Measurements from ENCODE around the gene DMRTC1B. TPM values are rescaled to one million over a fixed set of nuclear protein-coding genes. Genes with fewer than 3 reads are reported as not detected.
"Not testable (repeated sequence)": the region's sequence is repeated elsewhere in the genome, so short reads cannot be mapped to it uniquely, and the experiment has no call there.

The DMRTC1B gene
- total RNA-seq, 1 experiment from 2014 or later, result not detected

- H3K79me1 ChIP-seq (ENCODE audit: insufficient read depth, low read depth, low read length, poor library complexity, severe bottlenecking), result no peaks in the 10 kb centered on the region
- no peak overlapping the region for H3K4ac ChIP-seq (ENCODE audit: low read depth, low read length)
- Mint-ChIP-seq H3K36me3 (ENCODE audit: insufficient read depth in 1 of 3, low read depth in 3 of 3) (peaks cover 0 to 3% (median 0%) of the 10 kb centered on the region in 3 experiments; a peak in 3 of 7 replicates), H3K27me3 (ENCODE audit: low read depth) (peaks cover 2% of the 10 kb centered on the region), H3K4me1 (peaks cover 11 to 22% of the 10 kb centered on the region in 2 experiments), H3K9me3 (peaks cover 61 to 62% of the 10 kb centered on the region in 2 experiments), H3K27ac (no peak overlapping the region), H3K4me3 (no peak overlapping the region)
- H4K8ac ChIP-seq (replicated peaks; ENCODE audit: insufficient read length, low read depth, low read length), result no peak overlapping the region
- no peak overlapping the region for H4K5ac ChIP-seq (ENCODE audit: insufficient read length, low read depth, low read length)
- H3K9me3 ChIP-seq (ENCODE audit: control insufficient read depth, low read depth, low read length), result peaks cover 39% of the 10 kb centered on the region
- H2BK12ac ChIP-seq (ENCODE audit: insufficient read length, low read depth, low read length), result no peak overlapping the region
- no peaks in the 10 kb centered on the region for H3K27me3 ChIP-seq (ENCODE audit: insufficient read depth, low read length)
- H3K4me2 ChIP-seq (ENCODE audit: insufficient read depth, insufficient read length, low read length), result no peak overlapping the region
- H3K23me2 ChIP-seq (ENCODE audit: insufficient read length, low read depth, low read length, poor library complexity, severe bottlenecking), result no peaks in the 10 kb centered on the region
- H3K4me1 ChIP-seq (ENCODE audit: insufficient read depth, low read length), result no peaks in the 10 kb centered on the region; the same call in 1 of the 2 replicates
- no peak overlapping the region for H3K18ac ChIP-seq (ENCODE audit: insufficient read length, low read depth, low read length)
- H3K79me2 ChIP-seq (ENCODE audit: insufficient read depth, low read length), result no peaks in the 10 kb centered on the region
- H3K14ac ChIP-seq (ENCODE audit: insufficient read depth, low read length), result no peak overlapping the region
- H3T11ph ChIP-seq (ENCODE audit: low read length), result no peak overlapping the region
- H3K56ac ChIP-seq (ENCODE audit: insufficient read length, low read depth, low read length), result no peak overlapping the region
- no peak overlapping the region for H2BK15ac ChIP-seq (ENCODE audit: low read depth, low read length)
- H2AK5ac ChIP-seq (ENCODE audit: insufficient read length, low read length), result no peak overlapping the region
- no peak for TF ChIP-seq CTCF (conservative IDR thresholded peaks at IDR 0.05)
- no peak overlapping the region for H4K91ac ChIP-seq (ENCODE audit: insufficient read length, low read depth, low read length)
- H2BK120ac ChIP-seq (ENCODE audit: low read depth, low read length, poor library complexity, severe bottlenecking), result no peak overlapping the region
- no peak overlapping the region for H2BK20ac ChIP-seq (ENCODE audit: low read depth, low read length, poor library complexity, severe bottlenecking)
- no peak overlapping the region for H2AFZ ChIP-seq (ENCODE audit: low read length)
- H2BK5ac ChIP-seq (ENCODE audit: insufficient read length, low read length), result no peak overlapping the region
- no peak for DNase-seq
- H3K23ac ChIP-seq (ENCODE audit: insufficient read length, low read depth, low read length), result no peak overlapping the region
- H4K20me1 ChIP-seq (ENCODE audit: control insufficient read depth, insufficient read depth, insufficient read length), result no peaks in the 10 kb centered on the region
- no peak overlapping the region for H3K9ac ChIP-seq (ENCODE audit: extremely low read depth, insufficient read length, low read length)
- no CpG with 5 or more reads among the region's 1 CpG for WGBS (ENCODE audit: extremely low coverage, insufficient read length, low lambda C conversion rate)
- no peak overlapping the region for H3K27ac ChIP-seq (ENCODE audit: insufficient read length, low read depth, low read length)
Observed at GRCh38 chrX:72735561-72735960, 41.1 kb upstream of the DMRTC1B start.

GRCh38 chrX:72745546-72745945, 31.1 kb upstream of the DMRTC1B start:
- not testable (repeated sequence) for H3K4me3 Mint-ChIP-seq; DNase-seq; H3K27ac Mint-ChIP-seq; H3K56ac ChIP-seq (ENCODE audit: insufficient read length, low read depth, low read length); H3K4me2 ChIP-seq (ENCODE audit: insufficient read depth, insufficient read length, low read length); H2AK5ac ChIP-seq (ENCODE audit: insufficient read length, low read length); H4K5ac ChIP-seq (ENCODE audit: insufficient read length, low read depth, low read length); H3K79me2 ChIP-seq (ENCODE audit: insufficient read depth, low read length); H3K4ac ChIP-seq (ENCODE audit: low read depth, low read length); H3K18ac ChIP-seq (ENCODE audit: insufficient read length, low read depth, low read length); H2BK5ac ChIP-seq (ENCODE audit: insufficient read length, low read length); H3K27me3 Mint-ChIP-seq (ENCODE audit: low read depth); H3K9ac ChIP-seq (ENCODE audit: extremely low read depth, insufficient read length, low read length); H2BK15ac ChIP-seq (ENCODE audit: low read depth, low read length); H4K20me1 ChIP-seq (ENCODE audit: control insufficient read depth, insufficient read depth, insufficient read length); H3K27me3 ChIP-seq (ENCODE audit: insufficient read depth, low read length); H3K4me1 ChIP-seq (ENCODE audit: insufficient read depth, low read length); H3K14ac ChIP-seq (ENCODE audit: insufficient read depth, low read length); H3K23me2 ChIP-seq (ENCODE audit: insufficient read length, low read depth, low read length, poor library complexity, severe bottlenecking); H3K36me3 Mint-ChIP-seq (ENCODE audit: insufficient read depth in 1 of 3, low read depth in 3 of 3); H2BK12ac ChIP-seq (ENCODE audit: insufficient read length, low read depth, low read length); H3K27ac ChIP-seq (ENCODE audit: insufficient read length, low read depth, low read length); H2AFZ ChIP-seq (ENCODE audit: low read length); H3T11ph ChIP-seq (ENCODE audit: low read length); H4K91ac ChIP-seq (ENCODE audit: insufficient read length, low read depth, low read length); H2BK120ac ChIP-seq (ENCODE audit: low read depth, low read length, poor library complexity, severe bottlenecking); H3K4me1 Mint-ChIP-seq; H2BK20ac ChIP-seq (ENCODE audit: low read depth, low read length, poor library complexity, severe bottlenecking); H3K9me3 ChIP-seq (ENCODE audit: control insufficient read depth, low read depth, low read length); H3K23ac ChIP-seq (ENCODE audit: insufficient read length, low read depth, low read length); H3K79me1 ChIP-seq (ENCODE audit: insufficient read depth, low read depth, low read length, poor library complexity, severe bottlenecking); H4K8ac ChIP-seq (replicated peaks; ENCODE audit: insufficient read length, low read depth, low read length)
- no CpG with 5 or more reads among the region's 7 CpGs for WGBS (ENCODE audit: extremely low coverage, insufficient read length, low lambda C conversion rate)
- H3K9me3 Mint-ChIP-seq, result peaks cover 5 to 10% of the 10 kb centered on the region in 2 experiments

Measured in H9 (cell line).